GM19372 (cell line): ENCODE measurements around the gene BEND3.
A peak's percentile ranks its signal among the peaks of the same experiment; 100 is the strongest.
"Not testable (repeated sequence)": the region's sequence is repeated elsewhere in the genome, so short reads cannot be mapped to it uniquely, and the experiment has no call there.

ENCODE experiments used
- ATAC-seq: cut with Tn5 transposase; IDR thresholded peaks from one replicate; pipeline ENCODE4 v1.9.1; 2021; ENCODE audit warnings: mild to moderate bottlenecking, low read depth, moderate library complexity; ENCODE audit not compliant: unreplicated experiment

Gene BEND3

DNA sequence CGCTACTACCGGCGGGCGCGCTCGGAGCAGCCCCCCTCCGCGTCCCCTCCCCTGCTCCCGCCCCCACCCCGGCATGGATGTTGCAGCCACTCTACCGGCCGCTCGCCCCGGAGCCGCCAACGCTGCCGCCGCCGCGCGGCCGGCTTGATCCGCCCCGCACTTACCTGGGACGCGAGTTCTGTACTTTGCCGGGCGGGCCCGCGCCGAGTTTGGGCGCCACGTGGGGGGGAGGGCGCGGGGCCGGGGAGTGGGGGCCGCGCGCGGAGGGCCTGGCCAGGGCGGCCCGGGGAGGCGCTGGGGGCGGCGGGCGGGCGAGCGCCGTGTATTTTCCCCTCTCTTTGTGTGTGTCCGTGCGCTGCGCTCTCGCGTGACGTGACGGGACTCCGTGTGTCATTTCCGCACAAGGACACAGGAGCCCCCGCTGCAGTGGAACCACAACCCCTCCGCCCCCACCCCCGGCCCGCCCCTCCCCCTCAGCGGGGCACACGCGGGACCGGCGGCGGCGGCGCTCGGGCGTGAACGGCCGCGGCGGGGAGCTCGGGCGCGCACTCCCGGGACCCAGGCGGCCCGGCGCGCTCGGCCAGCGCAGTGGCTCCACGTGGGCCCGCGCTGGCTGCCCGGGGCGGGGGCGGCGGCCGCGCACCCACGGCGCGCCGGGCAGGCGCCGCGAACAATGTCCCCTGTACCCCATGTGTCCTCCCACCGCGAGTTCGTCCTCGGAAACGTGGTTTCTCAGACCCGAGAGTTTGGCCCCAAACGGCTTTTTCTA, at the start of gene BEND3:
Gene BEND3 (minus strand): TSS at position 590 of the 769 bp plus-strand sequence. CDS start 16,230 bp downstream, outside the sequence.
- peak; percentile 22 for ATAC-seq

DNA sequence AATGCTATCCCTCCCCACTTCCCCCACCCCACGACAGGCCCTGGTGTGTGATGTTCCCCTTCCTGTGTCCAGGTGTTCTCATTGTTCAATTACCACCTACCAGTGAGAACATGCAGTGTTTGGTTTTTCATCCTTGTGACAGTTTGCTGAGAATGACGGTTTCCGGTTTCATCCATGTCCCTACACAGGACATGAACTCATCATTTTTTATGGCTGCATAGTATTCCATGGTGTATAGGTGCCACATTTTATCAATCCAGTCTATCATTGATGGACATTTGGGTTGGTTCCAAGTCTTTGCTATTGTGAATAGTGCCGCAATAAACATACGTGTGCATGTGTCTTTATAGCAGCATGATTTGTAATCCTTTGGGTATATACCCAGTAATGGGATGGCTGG, 49.0 kb upstream of the BEND3 start:
- not testable (repeated sequence) for ATAC-seq

DNA sequence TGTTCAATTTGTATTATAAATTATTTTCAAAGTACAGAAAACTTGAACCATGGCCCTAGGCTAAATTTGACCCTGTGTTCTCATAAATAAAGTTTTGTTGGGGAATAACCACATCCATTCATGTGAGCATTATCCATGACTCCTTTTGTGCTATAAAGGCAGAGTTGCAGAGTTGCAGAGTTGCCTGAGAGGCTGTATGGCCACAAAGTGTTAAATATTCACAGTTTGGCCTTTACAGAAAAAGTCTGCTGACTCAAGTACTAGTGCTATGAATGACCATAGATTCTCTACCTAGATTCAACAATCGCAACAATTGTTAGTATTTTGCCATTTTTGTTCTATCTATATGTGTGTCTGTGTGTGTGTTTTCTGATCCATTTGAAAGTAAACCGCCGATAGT, 46.2 kb upstream of the BEND3 start:
- no peak for ATAC-seq

DNA sequence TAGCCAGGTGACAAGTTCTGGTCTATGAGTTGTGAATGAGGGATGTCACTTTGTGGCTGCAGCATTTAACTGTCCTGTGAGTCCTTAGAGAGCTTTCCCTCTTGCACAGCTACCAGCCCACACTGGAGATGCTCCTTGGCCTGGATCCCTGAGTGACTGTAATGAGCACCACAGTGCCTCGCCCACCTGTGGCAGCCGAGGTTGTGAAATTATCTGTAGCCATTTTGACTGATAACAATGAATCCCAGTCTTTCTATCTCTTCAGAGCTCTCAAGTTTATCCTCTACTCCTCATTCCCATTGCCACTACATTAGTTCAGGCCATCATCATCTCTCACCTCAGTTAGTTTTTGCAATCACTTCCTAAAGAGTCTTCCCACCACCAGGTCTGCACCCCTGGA, 41.3 kb upstream of the BEND3 start:
- no peak for ATAC-seq

DNA sequence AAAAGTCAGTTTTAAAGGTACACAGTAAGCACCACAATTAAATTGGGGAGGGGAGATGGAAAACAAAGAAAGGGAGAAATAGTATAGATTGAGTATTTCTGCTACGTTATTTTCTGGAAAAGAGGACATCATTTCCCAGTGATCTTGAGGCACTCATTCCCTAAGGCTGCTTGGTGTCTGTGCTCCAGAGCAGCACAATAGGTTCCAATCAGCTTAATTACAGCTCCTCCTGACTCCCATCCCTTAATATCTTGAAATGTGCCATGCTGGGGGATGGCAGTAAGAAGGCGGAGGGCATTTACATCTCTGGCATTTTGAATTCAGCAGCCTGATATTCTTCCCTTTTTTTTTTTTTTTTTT, 39.5 kb upstream of the BEND3 start:
- no peak for ATAC-seq

DNA sequence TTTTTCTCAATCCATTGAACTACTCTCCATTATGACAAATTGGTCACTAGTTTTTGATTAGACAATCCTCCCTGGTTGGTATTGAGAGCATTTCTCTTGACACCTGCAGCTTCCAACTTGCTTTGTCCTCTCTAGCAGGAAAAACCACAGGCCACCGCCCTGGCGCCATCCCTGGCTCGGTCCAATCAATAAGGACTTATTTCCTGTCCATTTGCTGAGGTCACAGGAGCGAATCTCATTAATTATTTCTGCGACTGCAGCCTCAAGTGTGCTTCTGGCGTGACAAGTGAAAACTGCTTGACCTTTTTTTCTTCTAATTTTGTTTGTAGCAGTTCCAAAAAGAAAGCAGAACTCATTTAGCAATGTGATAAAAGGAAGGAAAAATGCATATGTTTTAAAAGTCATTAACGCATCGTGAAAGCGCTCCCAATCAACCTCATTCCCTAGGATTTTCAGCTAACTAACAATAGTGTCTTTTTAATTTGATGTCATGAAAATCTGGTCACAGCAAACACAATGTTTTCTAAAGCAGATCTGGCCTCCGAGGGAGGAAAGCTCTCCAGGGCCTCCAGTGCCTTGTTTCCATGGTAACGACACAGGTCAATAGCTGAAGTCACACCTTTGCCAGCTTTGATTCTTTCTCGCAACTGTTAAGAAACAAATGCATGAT, 39.0 kb upstream of the BEND3 start:
- ATAC-seq, result no peak

DNA sequence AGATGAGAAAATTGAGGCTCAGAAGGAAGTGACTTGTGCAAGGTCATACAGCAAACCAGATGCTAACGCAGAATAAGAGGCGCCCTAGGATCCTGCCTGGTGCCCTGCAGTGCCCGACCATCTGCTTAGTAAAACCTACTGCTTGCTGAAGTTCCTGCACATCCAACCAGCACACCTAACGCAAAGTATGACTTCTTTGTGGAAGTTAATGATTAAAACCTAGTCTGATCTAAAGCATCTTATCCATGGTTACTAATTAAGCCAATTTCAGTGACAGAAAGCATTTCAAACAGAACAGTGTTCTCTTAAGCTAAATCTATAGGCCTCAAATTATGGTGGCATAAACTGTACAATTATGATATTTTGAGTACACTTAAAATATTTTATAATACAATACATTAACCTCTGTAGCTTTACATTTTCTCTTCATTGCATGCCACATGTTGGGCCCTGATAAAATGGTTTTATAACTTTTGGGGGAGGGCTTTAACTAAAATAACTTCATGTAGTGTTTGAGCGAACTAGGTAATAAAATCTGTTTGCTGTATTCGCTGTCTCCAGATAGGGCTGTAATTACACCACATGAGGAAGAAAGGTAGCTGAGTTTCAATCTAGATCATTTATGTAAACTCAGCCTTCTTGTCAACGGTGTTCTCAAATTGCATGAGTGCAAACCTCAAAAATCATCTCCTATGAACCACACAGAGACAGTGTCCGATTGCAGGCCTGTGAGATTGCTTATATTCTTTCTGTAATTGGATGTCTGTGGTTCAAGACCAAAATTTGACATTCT, 37.5 kb upstream of the BEND3 start:
- ATAC-seq, result no peak

DNA sequence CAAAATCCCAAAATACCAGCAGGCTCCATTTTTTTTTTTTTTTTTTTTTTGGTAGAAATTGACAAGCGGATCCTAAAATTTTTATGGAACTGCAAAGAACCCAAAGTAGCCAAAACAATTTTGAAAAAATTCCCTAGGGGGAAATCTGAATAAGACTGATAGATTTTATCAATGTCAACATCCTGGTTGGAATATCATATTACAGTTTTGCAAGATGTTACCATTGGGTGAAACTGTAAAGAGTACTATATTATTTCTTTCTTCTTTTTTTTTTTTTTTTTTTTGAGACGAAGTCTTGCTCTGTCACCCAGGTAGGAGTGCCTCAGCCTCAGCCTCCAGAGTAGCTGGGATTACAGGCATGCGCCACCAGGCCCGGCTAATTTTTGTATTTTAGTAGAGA, 29.4 kb upstream of the BEND3 start:
- ATAC-seq, result no peak

DNA sequence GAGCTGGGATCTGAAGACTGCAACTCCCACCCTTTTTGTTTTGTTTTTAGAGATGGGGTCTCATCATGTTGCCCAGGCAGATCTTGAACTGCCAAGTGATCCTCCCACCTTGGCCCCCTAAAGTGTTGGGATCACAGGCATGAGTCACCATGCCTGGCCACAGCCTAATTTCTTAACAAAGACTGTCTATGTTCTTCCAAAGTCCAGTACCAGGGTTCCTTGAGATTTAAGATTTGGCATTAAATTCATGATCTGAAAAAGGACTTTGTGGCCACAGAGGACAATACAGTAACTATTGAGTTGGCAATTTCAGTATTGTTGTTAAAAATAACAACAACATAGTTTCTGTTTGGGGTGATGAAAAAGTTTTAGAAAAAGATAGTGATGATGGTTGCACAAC, 28.7 kb upstream of the BEND3 start:
- no peak for ATAC-seq

DNA sequence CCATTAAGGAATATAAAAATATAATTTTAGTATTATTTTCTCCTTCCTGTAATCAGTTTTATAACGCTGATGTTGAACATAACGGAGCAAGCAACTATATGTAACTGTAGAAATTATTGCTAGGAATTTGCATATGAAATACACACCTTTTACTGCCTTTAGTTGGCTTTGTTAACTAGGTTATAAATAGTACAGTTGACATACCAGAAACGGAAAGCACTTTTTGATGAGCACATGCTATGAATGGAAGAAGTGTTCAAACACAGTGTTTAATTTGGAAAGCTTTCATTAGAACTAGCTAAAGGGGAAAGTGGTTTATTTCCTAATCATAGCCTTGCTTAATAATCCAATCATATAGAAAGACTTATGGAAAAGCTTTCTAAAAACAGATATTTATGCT, 25.3 kb upstream of the BEND3 start:
- ATAC-seq, result no peak

DNA sequence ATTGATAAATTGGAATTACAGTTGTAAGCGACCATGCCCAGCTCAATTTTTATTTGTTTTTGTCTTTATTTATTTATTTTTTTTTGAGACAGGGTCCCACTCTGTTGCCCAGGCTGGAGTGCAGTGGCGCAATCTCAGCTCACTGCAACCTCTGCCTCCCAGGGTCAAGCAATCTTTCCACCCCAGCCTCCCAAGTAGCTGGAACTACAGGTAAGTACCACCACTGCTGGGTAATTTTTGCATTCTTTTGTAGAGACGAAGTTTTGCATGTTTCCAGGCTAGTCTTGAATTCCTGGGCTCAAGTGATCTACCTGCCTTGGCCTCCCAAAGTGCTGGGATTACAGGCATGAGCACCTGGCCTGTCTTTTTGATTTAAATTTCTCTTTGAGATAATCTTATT, 21.0 kb upstream of the BEND3 start:
- not testable (repeated sequence) for ATAC-seq

DNA sequence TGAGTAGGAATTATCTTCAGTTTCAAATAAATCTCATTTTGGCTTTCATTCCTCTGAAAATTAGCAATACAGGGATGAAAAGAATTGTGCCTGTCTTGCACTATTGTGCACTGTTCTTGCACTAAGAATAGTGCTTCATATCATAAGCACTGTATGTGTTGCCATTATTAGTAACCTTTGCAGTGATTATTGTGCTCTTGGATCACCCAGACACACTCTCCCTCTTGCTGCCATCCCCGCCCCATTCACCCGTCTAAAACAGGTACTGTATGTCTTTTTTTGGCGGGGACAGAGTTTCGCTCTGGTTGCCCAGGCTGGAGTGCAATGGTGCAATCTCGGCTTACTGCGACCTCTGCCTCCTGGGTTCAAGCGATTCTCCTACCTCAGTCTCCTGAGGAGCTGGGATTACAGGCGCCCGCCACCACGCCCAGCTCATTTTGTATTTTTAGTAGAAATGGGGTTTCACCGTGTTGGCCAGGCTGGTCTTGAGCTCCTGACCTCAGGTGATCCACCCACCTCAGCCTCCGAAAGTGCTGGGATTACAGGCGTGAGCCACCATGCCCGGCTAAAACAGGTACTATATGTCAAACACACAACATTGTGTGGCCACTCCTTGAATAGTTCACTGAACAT, 19.8 kb upstream of the BEND3 start:
- ATAC-seq, result not testable (repeated sequence)

DNA sequence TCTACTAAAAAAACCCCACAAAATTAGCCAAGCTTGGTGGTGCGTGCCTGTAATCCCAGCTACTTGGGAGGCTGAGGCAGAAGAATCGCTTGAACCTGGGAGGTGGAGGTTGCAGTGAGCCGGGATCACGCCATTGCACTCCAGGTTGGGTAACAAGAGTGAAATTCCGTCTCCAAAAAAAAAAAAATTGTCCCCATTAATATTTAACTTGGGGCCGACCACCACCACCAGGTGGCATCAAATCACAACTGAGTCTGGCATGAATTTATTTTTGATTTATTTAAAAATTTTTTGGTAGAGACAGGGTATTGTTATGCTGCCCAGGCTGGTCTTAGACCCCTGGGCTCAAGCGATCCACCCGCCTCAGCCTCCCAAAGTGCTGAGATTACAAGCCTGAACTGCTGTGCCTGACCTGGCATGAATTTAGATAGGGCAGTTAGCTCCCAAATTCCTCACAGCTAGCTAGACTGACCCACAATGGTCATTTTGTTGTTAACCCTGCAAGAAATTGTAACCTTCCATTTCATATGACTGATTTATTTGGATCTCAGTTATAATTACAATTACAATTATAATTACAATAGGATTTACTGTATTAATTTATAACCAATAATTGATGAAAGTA, 17.1 kb upstream of the BEND3 start:
- ATAC-seq, result no peak

DNA sequence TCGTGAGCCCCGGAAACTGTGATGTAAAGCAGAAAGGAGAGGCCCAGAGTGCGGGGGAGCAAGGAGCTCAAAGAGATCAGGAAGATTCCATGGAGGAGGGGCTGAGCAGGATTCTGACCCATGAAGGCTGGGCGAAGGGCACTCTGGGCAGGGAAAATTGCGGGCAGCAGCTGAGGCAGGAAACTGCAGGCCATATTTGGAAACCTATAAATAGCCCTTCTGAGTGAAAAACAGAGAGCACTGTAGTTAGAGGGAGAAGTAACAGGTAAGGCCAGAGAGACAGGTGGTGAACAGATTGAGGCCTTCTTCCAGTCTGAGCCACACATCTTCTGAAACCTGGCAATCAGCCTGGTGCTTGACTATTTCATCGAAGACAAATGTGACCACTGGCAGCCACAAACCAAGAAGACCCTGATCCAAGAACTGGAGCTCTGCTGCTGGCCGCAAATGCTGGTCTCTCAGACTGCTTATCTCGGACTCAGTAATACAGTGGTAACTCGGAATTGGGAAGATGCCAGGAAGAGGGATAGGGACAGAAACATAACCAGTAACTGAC, 14.1 kb upstream of the BEND3 start:
- no peak for ATAC-seq

DNA sequence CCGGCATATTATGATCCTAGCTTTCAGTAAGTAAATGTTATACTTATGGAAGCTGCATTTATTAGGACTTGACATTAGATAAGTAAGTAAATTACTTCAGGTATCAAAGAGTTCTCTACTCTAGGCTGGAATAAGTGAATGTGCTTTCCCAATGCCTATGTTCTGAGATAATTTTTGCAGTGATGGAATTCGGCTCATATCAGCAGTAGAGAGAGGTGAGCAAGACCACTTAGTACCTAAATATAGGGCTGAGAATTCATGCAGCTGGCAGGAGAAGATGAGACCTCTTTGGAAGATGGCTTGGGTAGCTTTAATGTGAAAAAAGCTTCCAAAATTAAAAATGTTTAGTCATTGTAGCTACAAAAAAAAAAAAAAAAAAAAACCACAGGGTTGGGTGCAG, 13.3 kb upstream of the BEND3 start:
- ATAC-seq, result no peak

DNA sequence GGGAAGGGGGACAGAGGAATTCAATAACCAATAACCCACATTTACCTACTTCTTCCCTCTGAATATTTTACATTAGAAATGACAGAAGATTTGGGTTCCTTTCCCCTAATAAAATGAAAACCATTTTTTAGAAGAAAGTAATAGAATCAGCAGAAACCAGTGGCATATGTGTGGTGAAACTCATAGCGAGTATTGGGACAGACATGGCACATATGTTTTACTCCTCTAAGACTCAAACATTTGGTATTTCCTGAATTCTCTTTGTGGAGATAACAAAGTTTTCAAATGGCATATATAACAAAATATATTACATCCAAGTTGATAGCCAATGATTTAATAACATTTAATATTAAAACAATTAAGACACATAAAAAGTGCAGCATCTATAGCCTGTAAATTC, 12.9 kb upstream of the BEND3 start:
- ATAC-seq, result no peak

DNA sequence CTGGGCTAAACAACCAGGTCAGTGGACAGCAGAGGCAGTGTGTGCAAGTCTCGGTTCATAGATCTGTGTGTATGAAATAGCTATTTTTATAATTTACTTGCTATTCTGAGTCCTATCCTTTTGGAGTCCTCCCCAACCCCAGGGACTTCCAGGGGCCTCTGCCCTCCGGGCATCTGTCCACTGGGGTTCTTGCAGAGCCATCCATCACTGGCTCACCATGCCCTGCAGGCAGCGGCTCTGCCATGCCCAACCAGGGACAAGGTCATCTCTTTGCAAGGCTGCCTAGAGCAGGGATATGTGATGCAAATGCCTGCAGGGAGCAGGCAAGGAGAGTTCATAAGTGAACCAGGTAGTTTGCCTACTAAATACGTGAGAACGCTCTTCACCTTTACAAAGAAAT, 10.5 kb upstream of the BEND3 start:
- no peak for ATAC-seq

DNA sequence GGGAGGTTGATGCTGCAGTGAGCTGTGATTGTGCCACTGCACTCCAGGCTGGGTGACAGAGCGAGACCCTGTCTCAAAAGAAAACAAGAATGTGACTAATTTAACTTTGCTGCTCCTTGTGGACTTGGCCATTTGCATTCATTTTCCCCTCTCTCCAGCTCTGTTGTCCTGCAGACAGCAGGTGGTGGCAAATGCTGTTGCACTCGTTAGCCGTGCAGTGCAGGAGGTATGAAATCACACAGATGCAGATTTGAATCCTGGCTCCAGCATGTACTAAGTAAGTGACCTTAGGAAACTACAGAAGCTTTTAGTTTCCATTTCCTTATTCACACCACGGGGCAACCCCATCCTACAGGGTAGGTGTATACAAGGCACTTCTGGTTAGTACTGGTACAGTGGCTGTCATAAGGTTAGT, 9.6 kb upstream of the BEND3 start:
- ATAC-seq, result no peak

DNA sequence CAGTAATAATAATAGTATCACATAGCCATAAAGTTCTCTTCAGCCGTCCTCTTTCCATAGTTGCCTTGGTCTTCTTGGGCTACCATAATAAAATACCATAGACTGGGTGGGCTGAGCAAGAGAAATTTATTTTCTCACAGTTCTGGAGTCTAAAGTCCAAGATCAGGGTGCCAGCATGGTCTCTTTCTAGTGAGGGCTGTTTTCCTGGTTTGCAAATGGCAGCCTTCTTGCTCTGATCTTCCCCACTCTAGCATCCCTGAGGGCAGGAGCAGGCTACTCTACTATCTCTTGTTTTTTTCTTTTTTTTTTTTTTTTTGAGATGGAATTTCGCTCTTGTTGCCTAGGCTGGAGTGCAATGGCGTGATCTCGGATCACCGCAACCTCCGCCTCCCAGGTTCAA, 8.2 kb upstream of the BEND3 start:
- ATAC-seq, result no peak

DNA sequence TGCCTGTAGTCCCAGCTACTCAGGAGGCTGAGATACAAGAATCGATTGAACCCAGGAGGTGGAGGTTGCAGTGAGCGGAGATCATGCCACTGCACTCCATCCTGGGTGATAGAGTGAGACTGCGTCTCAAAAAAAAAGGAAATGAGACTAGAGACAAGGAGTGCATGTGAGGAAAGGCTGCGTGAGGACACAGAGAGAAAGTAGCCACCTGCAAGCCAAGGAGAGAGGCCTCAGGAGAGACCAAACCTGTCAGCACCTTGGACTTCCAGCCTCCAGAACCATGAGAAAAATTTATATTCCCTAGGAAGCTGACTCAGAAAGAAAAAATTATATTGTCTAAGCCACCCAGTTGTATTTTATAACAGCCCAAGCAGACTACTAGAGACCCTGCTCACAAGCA, 7.4 kb upstream of the BEND3 start:
- no peak for ATAC-seq
